ENCODE measurements around the gene KRT222.

The KRT222 gene

DNA sequence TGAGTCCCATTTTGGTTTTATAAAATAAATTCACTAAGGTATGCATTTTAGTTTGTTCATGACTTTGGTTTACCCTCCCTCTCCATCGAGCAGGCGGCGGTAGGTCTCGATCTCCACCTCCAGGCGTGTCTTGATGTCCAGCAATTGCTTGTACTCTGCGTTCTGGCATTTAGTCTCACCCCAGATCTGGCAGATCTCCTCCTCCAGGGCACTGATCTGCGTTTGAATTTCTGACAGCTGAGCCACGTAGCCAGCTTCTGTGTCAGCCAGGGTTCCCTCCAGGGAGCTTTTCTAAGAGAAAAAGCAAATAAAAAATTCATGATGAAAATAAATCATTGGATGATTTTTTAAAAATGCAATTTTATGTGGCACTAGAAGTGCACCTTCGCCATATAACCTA lies 34.4 kb upstream of the KRT222 start:
- no peak overlapping the region for H3K27ac ChIP-seq
- TF ChIP-seq, protein P1, sequence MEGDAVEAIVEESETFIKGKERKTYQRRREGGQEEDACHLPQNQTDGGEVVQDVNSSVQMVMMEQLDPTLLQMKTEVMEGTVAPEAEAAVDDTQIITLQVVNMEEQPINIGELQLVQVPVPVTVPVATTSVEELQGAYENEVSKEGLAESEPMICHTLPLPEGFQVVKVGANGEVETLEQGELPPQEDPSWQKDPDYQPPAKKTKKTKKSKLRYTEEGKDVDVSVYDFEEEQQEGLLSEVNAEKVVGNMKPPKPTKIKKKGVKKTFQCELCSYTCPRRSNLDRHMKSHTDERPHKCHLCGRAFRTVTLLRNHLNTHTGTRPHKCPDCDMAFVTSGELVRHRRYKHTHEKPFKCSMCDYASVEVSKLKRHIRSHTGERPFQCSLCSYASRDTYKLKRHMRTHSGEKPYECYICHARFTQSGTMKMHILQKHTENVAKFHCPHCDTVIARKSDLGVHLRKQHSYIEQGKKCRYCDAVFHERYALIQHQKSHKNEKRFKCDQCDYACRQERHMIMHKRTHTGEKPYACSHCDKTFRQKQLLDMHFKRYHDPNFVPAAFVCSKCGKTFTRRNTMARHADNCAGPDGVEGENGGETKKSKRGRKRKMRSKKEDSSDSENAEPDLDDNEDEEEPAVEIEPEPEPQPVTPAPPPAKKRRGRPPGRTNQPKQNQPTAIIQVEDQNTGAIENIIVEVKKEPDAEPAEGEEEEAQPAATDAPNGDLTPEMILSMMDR (IDR thresholded peaks at IDR 0.05): no peak
- no peak for TF ChIP-seq ZFX (IDR thresholded peaks at IDR 0.05; ENCODE audit: borderline replicate concordance)

DNA sequence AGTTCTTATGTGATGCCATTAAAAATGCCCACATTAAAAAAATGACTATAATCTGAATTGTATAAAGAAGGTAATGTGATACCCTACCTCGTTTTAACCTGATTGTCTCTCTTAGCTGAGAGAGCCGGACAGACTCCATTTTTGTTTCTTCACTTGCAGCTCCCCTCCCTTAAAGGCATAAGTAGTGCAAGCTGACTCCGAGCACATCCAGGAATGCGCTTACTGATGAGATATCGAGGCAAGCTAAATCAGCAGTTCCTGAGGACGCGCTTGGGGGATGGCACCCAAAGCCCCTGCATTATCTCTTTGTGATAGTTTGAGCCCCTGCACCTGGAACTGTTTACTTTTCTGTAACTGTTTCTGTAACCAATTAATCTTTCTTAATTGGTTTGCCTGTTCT lies 32.3 kb upstream of the KRT222 start:
- TF ChIP-seq ZFX (IDR thresholded peaks at IDR 0.05; ENCODE audit: borderline replicate concordance): no peak
- TF ChIP-seq, protein P1 (IDR thresholded peaks at IDR 0.05): no peak
- H3K27ac ChIP-seq: no peak overlapping the region

DNA sequence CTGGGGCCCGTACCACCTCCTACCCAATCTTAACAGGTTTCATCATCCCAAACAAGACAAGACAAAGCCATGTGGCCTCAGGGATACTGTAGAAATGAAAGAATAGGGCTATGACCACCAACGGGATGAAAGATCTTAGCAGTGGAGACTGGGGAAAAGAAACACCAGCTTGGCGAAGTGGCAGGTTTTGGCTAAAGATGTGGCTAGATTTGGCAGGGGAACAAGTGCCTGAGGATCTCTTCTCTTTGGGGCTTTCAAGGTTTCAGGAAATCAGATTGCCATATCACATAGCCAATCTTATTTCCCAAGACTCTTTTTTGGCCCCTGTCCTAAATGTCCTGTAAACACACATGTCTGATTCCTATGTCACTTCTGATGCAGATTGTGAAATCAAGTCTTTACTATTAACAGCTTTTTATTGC lies 31.7 kb upstream of the KRT222 start:
- no peak for TF ChIP-seq ZFX (IDR thresholded peaks at IDR 0.05; ENCODE audit: borderline replicate concordance)
- TF ChIP-seq, protein P1 (IDR thresholded peaks at IDR 0.05): no peak
- H3K27ac ChIP-seq: no peak overlapping the region

DNA sequence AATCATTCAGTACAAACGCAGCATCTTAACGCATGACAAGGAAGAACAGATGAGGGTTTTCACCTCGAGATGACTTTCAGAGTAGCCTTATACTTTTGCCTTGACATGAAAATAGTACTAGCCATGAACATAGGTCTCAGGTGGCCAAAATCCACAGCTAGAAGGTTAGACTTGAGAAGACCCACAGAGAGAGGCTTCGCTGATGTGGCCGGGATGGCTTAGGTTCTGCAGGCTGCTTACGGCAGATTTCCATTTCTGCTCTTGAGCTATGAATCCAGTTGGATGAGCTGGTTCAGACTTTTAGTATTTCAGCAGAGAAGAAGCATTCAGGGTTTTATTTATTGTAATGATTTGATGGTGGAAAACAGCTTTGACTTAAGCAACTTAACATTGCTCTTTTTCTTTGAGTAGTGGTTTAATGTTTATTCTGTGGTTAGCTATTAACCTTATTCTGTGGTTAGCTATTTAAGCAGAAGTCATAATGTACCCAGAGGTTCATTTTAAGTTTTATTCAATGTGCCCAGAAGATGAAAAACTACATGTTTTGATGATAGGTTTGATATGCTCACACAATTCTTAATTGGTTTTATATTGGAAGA lies 31.0 kb upstream of the KRT222 start:
- TF ChIP-seq ZFX (IDR thresholded peaks at IDR 0.05; ENCODE audit: borderline replicate concordance): no peak
- TF ChIP-seq, protein P1 (IDR thresholded peaks at IDR 0.05): no peak
- H3K27ac ChIP-seq: no peak overlapping the region

DNA sequence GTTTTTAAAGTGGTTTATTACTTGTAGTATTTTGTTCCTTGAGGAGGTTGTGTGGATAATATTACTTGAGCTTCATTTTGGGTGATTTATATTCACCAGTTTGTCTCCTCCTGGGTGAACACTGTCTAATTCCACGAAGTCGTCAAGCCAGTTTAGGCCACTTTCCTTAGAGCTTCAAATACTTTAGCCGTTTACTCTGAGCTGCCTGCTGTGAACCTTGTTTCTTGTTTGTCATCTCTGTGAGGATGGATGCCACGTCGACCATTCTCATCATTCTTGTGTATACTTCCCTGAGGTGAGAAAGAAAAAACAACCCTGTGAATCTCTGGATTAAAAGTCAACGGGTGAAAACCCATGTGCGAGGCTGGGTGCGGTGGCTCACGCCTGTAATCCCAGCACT lies 29.6 kb upstream of the KRT222 start:
- H3K27ac ChIP-seq: no peak overlapping the region
- TF ChIP-seq ZFX (IDR thresholded peaks at IDR 0.05; ENCODE audit: borderline replicate concordance): no peak
- TF ChIP-seq, protein P1 (IDR thresholded peaks at IDR 0.05): no peak

DNA sequence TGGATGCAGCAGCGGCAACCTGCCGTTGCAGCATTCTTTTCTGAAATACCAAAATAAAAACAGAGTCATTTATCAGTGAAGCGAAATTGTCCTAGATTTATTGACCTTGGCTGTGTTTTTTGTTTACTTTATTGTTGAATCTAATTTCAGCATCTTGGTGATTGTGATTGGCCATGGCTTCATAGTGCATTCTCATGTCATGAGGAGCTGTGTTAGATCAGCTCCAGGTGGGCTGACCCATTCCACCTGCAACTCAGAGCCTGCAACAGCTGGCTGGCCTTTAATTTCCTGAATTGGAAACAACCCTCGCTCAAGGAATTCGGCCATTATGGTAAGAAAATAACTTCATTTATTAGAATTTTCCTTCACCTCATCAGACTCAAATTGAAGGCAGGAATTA lies 22.1 kb upstream of the KRT222 start:
- TF ChIP-seq, protein P1 (IDR thresholded peaks at IDR 0.05): no peak
- no peak for TF ChIP-seq ZFX (IDR thresholded peaks at IDR 0.05; ENCODE audit: borderline replicate concordance)
- no peak overlapping the region for H3K27ac ChIP-seq

DNA sequence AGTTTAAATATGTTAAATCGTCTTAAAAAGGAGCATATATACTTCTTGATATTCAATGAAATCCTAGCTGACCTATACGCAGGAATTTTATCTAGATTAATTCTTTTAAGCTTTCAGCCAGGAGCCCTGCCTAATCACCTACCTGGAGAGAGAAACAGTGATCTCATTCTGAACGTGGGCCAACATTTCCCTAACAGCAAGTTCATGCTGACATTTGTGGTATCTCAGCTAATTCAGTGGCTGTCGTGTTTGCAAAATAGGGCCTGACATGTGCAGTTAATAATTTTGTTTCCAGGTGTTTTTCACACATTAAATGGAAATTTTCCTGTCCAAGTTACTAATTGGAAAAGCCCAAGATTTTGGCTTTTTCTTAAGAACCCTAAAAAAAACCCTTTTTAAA lies 21.2 kb upstream of the KRT222 start:
- TF ChIP-seq ZFX (IDR thresholded peaks at IDR 0.05; ENCODE audit: borderline replicate concordance): no peak
- TF ChIP-seq, protein P1 (IDR thresholded peaks at IDR 0.05): no peak

More for the DNA sequence above, 21.2 kb upstream of the KRT222 start:
- no peak overlapping the region for H3K27ac ChIP-seq

Data from 22Rv1 (cell line).